Measurements from ENCODE around the gene PKNOX2. TPM values are rescaled to one million over a fixed set of nuclear protein-coding genes. Genes with fewer than 3 reads are reported as not detected.
A peak's percentile ranks its signal among the peaks of the same experiment; 100 is the strongest.

The PKNOX2 gene
- total and polyA plus RNA-seq, 4 donors = 3.1 to 10.6 (median 7.9) TPM

- peak overlapping the region in 1 of 2 donors; percentile 8 for H3K9ac ChIP-seq (ENCODE audit: insufficient read depth in 1 of 2, low read length in 2 of 2)
- H3K27me3 ChIP-seq (ENCODE audit: control insufficient read depth in 3 of 3, insufficient read depth in 3 of 3, low read length in 2 of 3) = no peaks in the 10 kb centered on the region
- peak overlapping the region in 1 of 2 donors; percentile 61 for H3K27ac ChIP-seq (ENCODE audit: low read depth in 1 of 2, low read length in 1 of 2)
- ATAC-seq (ENCODE audit: insufficient read depth, low FRiP score) = peak; percentile 89
- no peaks in the 10 kb centered on the region for H3K9me3 ChIP-seq (ENCODE audit: control insufficient read depth in 4 of 4, insufficient read depth in 3 of 4, low read length in 3 of 4)
- no peak overlapping the region for H3K4me3 ChIP-seq
- TF ChIP-seq CTCF (IDR thresholded peaks at IDR 0.05; ENCODE audit: control extremely low read depth, extremely low read depth) = peak; percentile 82
- H3K36me3 ChIP-seq (ENCODE audit: control insufficient read depth in 4 of 4, insufficient read depth in 4 of 4, low read length in 4 of 4) = peaks cover 0 to 3% (median 0%) of the 10 kb centered on the region in 4 donors
- peaks cover 0 to 24% (median 14%) of the 10 kb centered on the region in 5 donors for H3K4me1 ChIP-seq (ENCODE audit: control insufficient read depth in 5 of 5, insufficient read depth in 5 of 5, low read length in 5 of 5)
- 21 to 23% methylated on average over 22 of the region's 22 CpGs for WGBS, 2 donors
- peak; percentile 78 to 86 (median 81) for DNase-seq
These were observed 240.6 kb downstream of the PKNOX2 start for GRCh38 chr11:125404811-125405790.

GRCh38 chr11:125407046-125407445 lies 242.5 kb downstream of the PKNOX2 start:
- Histone ChIP-seq H3K4me1 (ENCODE audit: control insufficient read depth in 5 of 5, insufficient read depth in 5 of 5, low read length in 5 of 5) (peaks cover 0 to 15% (median 7%) of the 10 kb centered on the region in 5 donors), H3K4me3 (no peak overlapping the region), H3K27me3 (ENCODE audit: control insufficient read depth in 3 of 3, insufficient read depth in 3 of 3, low read length in 2 of 3) (no peaks in the 10 kb centered on the region), H3K9ac (ENCODE audit: insufficient read depth in 1 of 2, low read length in 2 of 2) (no peak overlapping the region), H3K9me3 (ENCODE audit: control insufficient read depth in 4 of 4, insufficient read depth in 3 of 4, low read length in 3 of 4) (peaks cover 0 to 2% (median 0%) of the 10 kb centered on the region in 4 donors), H3K27ac (ENCODE audit: low read depth in 1 of 2, low read length in 1 of 2) (no peak overlapping the region), H3K36me3 (ENCODE audit: control insufficient read depth in 4 of 4, insufficient read depth in 4 of 4, low read length in 4 of 4) (peaks cover 0 to 8% (median 2%) of the 10 kb centered on the region in 4 donors)
- no peak for TF ChIP-seq CTCF (IDR thresholded peaks at IDR 0.05; ENCODE audit: control extremely low read depth, extremely low read depth)
- DNase-seq = no peak
- 55% methylated on average over 2 of the region's 2 CpGs for WGBS, 2 donors
- ATAC-seq (ENCODE audit: insufficient read depth, low FRiP score) = no peak

DNA sequence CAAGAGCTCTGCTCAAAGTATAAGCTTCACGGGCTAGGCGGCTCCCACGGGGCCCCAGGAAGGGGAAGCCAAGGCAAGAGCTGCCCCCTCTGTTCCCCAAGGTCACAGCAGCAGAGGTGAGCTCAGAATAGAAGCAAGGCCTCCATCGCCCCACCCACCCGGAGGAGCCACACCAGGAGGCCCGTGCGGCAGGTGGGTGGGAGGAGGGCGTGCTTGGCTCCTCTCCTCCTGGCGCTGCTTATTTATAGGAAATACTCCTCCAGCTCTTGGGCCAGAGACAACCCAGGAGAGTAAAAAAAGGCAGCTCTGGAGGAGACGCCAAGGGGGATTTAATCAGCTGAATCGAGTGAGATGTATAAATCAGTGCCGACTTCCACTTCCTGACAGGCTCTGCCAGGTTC lies 243.8 kb downstream of the PKNOX2 start:
- ATAC-seq (ENCODE audit: insufficient read depth, low FRiP score) (no peak), DNase-seq (no peak)
- Histone ChIP-seq H3K36me3 (ENCODE audit: control insufficient read depth in 4 of 4, insufficient read depth in 4 of 4, low read length in 4 of 4) (peaks cover 0 to 8% (median 2%) of the 10 kb centered on the region in 4 donors), H3K9ac (ENCODE audit: insufficient read depth in 1 of 2, low read length in 2 of 2) (no peak overlapping the region), H3K4me3 (no peak overlapping the region), H3K27me3 (ENCODE audit: control insufficient read depth in 3 of 3, insufficient read depth in 3 of 3, low read length in 2 of 3) (no peaks in the 10 kb centered on the region), H3K9me3 (ENCODE audit: control insufficient read depth in 4 of 4, insufficient read depth in 3 of 4, low read length in 3 of 4) (peaks cover 0 to 2% (median 0%) of the 10 kb centered on the region in 4 donors), H3K27ac (ENCODE audit: low read depth in 1 of 2, low read length in 1 of 2) (peak overlapping the region in 1 of 2 donors; percentile 13), H3K4me1 (ENCODE audit: control insufficient read depth in 5 of 5, insufficient read depth in 5 of 5, low read length in 5 of 5) (peaks cover 0 to 11% (median 6%) of the 10 kb centered on the region in 5 donors)
- TF ChIP-seq CTCF (IDR thresholded peaks at IDR 0.05; ENCODE audit: control extremely low read depth, extremely low read depth) = no peak
- 62 to 65% methylated on average over 12 of the region's 12 CpGs for WGBS, 2 donors

All from lung (tissue), 12 donors.